Mononuclear cell (primary cell): ENCODE data around the gene RAB35. TPM values are rescaled to one million over a fixed set of nuclear protein-coding genes. Genes with fewer than 3 reads are reported as not detected.

Experiments used
- H3K27me3 ChIP-seq: 2 replicates; pipeline ENCODE4 v1.6.0; 2011; ENCODE audit warnings: low read length, control low read depth; ENCODE audit not compliant: insufficient read depth
- H3K4me1 ChIP-seq: 2 replicates; pipeline ENCODE4 v1.5.1; 2011; ENCODE audit warnings: mild to moderate bottlenecking, low read length, control low read depth; ENCODE audit not compliant: insufficient read depth
- H3K4me3 ChIP-seq: 2 replicates; pipeline ENCODE4 v1.5.1; 2011; ENCODE audit warnings: mild to moderate bottlenecking, low read length, moderate library complexity
- H3K9me3 ChIP-seq: 2 replicates; pipeline ENCODE4 v1.5.1; 2011; ENCODE audit warnings: low read depth, mild to moderate bottlenecking, control low read depth, low read length
- total RNA-seq: library from RNA; depleted of rRNA; stranded (reverse); fragments of >200 nt; gene quantifications from one replicate; pipeline ENCODE4 v1.2.3, GENCODE V29; 2012

RAB35 gene
- total RNA-seq, 1 donor, result 17.2 TPM

GRCh38 chr12:120069278-120069677, 47.3 kb downstream of the RAB35 start:
- H3K4me1 ChIP-seq, result no peaks in the 10 kb centered on the region

GRCh38 chr12:120067901-120068300, 48.7 kb downstream of the RAB35 start:
- H3K4me1 ChIP-seq, result no peaks in the 10 kb centered on the region

More at GRCh38 chr12:120069278-120069677, 47.3 kb downstream of the RAB35 start:
- Histone ChIP-seq H3K9me3 (no peaks in the 10 kb centered on the region), H3K4me3 (no peak overlapping the region), H3K27me3 (no peaks in the 10 kb centered on the region)

GRCh38 chr12:120067084-120067869, 49.3 kb downstream of the RAB35 start:
- no peaks in the 10 kb centered on the region for H3K4me1 ChIP-seq
- no peaks in the 10 kb centered on the region for H3K9me3 ChIP-seq
- H3K4me3 ChIP-seq, result no peak overlapping the region
- H3K27me3 ChIP-seq, result no peaks in the 10 kb centered on the region

More at GRCh38 chr12:120067901-120068300, 48.7 kb downstream of the RAB35 start:
- H3K9me3 ChIP-seq, result no peaks in the 10 kb centered on the region
- no peaks in the 10 kb centered on the region for H3K27me3 ChIP-seq
- no peak overlapping the region for H3K4me3 ChIP-seq

GRCh38 chr12:120066341-120066740, 50.2 kb downstream of the RAB35 start:
- Histone ChIP-seq H3K4me3 (no peak overlapping the region), H3K4me1 (no peaks in the 10 kb centered on the region)

GRCh38 chr12:120065472-120065871, 51.1 kb downstream of the RAB35 start:
- Histone ChIP-seq H3K4me1 (no peaks in the 10 kb centered on the region), H3K4me3 (no peak overlapping the region), H3K27me3 (no peaks in the 10 kb centered on the region), H3K9me3 (no peaks in the 10 kb centered on the region)

More at GRCh38 chr12:120066341-120066740, 50.2 kb downstream of the RAB35 start:
- H3K27me3 ChIP-seq, result no peaks in the 10 kb centered on the region
- no peaks in the 10 kb centered on the region for H3K9me3 ChIP-seq

GRCh38 chr12:120064054-120064940, 52.3 kb downstream of the RAB35 start:
- Histone ChIP-seq H3K27me3 (no peaks in the 10 kb centered on the region), H3K4me3 (no peak overlapping the region), H3K9me3 (no peaks in the 10 kb centered on the region)

GRCh38 chr12:120062976-120063579, 53.5 kb downstream of the RAB35 start:
- Histone ChIP-seq H3K4me3 (no peak overlapping the region), H3K27me3 (no peaks in the 10 kb centered on the region), H3K9me3 (no peaks in the 10 kb centered on the region), H3K4me1 (no peaks in the 10 kb centered on the region)

More at GRCh38 chr12:120064054-120064940, 52.3 kb downstream of the RAB35 start:
- no peaks in the 10 kb centered on the region for H3K4me1 ChIP-seq

- H3K27me3 ChIP-seq, result no peaks in the 10 kb centered on the region
- H3K4me3 ChIP-seq, result no peak overlapping the region
- H3K4me1 ChIP-seq, result no peaks in the 10 kb centered on the region
- H3K9me3 ChIP-seq, result no peaks in the 10 kb centered on the region
Observed at GRCh38 chr12:120061575-120062214, 54.9 kb downstream of the RAB35 start.

GRCh38 chr12:120060717-120061116, 55.8 kb downstream of the RAB35 start:
- no peaks in the 10 kb centered on the region for H3K9me3 ChIP-seq
- H3K4me1 ChIP-seq, result no peaks in the 10 kb centered on the region
- H3K4me3 ChIP-seq, result no peak overlapping the region
- H3K27me3 ChIP-seq, result no peaks in the 10 kb centered on the region

GRCh38 chr12:120060196-120060595, 56.4 kb downstream of the RAB35 start:
- Histone ChIP-seq H3K27me3 (no peaks in the 10 kb centered on the region), H3K4me3 (no peak overlapping the region), H3K9me3 (no peaks in the 10 kb centered on the region), H3K4me1 (no peaks in the 10 kb centered on the region)

- Histone ChIP-seq H3K9me3 (no peaks in the 10 kb centered on the region), H3K4me3 (no peak overlapping the region), H3K27me3 (no peaks in the 10 kb centered on the region), H3K4me1 (no peaks in the 10 kb centered on the region)
Observed at GRCh38 chr12:120056739-120057138, 59.8 kb downstream of the RAB35 start.

- Histone ChIP-seq H3K27me3 (no peaks in the 10 kb centered on the region), H3K4me3 (no peak overlapping the region), H3K4me1 (no peaks in the 10 kb centered on the region), H3K9me3 (no peaks in the 10 kb centered on the region)
Observed at GRCh38 chr12:120055231-120056000, 61.1 kb downstream of the RAB35 start.

GRCh38 chr12:120054293-120054692, 62.3 kb downstream of the RAB35 start:
- Histone ChIP-seq H3K27me3 (no peaks in the 10 kb centered on the region), H3K9me3 (no peaks in the 10 kb centered on the region), H3K4me3 (no peak overlapping the region), H3K4me1 (no peaks in the 10 kb centered on the region)

GRCh38 chr12:120051535-120051934, 65.0 kb downstream of the RAB35 start:
- Histone ChIP-seq H3K9me3 (no peaks in the 10 kb centered on the region), H3K27me3 (no peaks in the 10 kb centered on the region), H3K4me3 (no peak overlapping the region), H3K4me1 (no peaks in the 10 kb centered on the region)
